Esophagus squamous epithelium (tissue), 5 donors: ENCODE results near the gene MTFR1L. TPM values are rescaled to one million over a fixed set of nuclear protein-coding genes. Genes with fewer than 3 reads are reported as not detected.
"Not testable (repeated sequence)": the region's sequence is repeated elsewhere in the genome, so short reads cannot be mapped to it uniquely, and the experiment has no call there.

ENCODE experiments used
- DNase-seq: peaks from one replicate; lab custom pipeline; 2025; lab: John Stamatoyannopoulos, UW
- H3K27ac ChIP-seq, 4 donors: fragments of 200-600 bp; sonication (generic); one replicate each; pipeline ENCODE4 v1.5.1; 2016 to 2019; ENCODE audit warnings: mild to moderate bottlenecking in 1 of 4
- H3K27me3 ChIP-seq, 4 donors: fragments of 200-600 bp; sonication (generic); 1 replicate in 3 of 4; 2 replicates in 1 of 4; pipeline versions ENCODE4 v1.5.1 to v1.6.0; 2017 to 2021; ENCODE audit warnings: antibody characterized with exemption in 1 of 4
- H3K36me3 ChIP-seq, 3 donors: fragments of 200-600 bp; sonication (generic); one replicate each; pipeline ENCODE4 v1.5.1; 2016 to 2019
- H3K4me1 ChIP-seq, 3 donors: fragments of 200-600 bp; sonication (generic); one replicate each; pipeline ENCODE4 v1.5.1; 2017 to 2019
- H3K4me3 ChIP-seq, 4 donors: fragments of 200-600 bp; sonication (generic); 1 replicate in 3 of 4; 2 replicates in 1 of 4; pipeline ENCODE4 v1.5.1; 2016 to 2019; ENCODE audit warnings: mild to moderate bottlenecking in 2 of 4, moderate library complexity in 1 of 4
- H3K9me3 ChIP-seq, 3 donors: fragments of 200-600 bp; sonication (generic); one replicate each; pipeline ENCODE4 v1.5.1; 2016 to 2019
- CTCF ChIP-seq, 6 experiments: fragments of 450-650 bp in 4 of 6; fragments of 200-600 bp in 2 of 6; sonication (generic) in 2 of 6; IDR thresholded peaks; one replicate each; pipeline ENCODE4 v1.5.1; 2016 to 2019; ENCODE audit warnings: antibody characterized with exemption in 6 of 6, mild to moderate bottlenecking in 4 of 6, moderate library complexity in 4 of 6
- POLR2A ChIP-seq, 4 donors: fragments of 450-650 bp; IDR thresholded peaks; one replicate each; pipeline ENCODE4 v1.6.1; 2017; ENCODE audit warnings: antibody characterized with exemption in 4 of 4, mild to moderate bottlenecking in 4 of 4, moderate library complexity in 3 of 4
- WGBS, 2 donors: methylation state at CpG; one replicate each; pipeline ENCODE4 v1.1.5; 2018; 5-methylcytosine and 5-hydroxymethylcytosine counted together
- intact Hi-C: fragments of 100-400 bp; cut with DNase I; formaldehyde crosslinking; loops from one replicate; pipeline ENCODE4 v1.15.0; 2022
- total RNA-seq, 4 donors: library from RNA; depleted of rRNA; stranded (reverse); fragments of >200 nt; gene quantifications; one replicate each; pipeline ENCODE4 v1.1.0, GENCODE V29; 2016
- donor health status: DM: yes; HTN: yes; CAD: no.

The MTFR1L gene
- total RNA-seq, 4 donors from 2014 or later, result 24.4 to 53.8 (median 28.3) TPM

DNA sequence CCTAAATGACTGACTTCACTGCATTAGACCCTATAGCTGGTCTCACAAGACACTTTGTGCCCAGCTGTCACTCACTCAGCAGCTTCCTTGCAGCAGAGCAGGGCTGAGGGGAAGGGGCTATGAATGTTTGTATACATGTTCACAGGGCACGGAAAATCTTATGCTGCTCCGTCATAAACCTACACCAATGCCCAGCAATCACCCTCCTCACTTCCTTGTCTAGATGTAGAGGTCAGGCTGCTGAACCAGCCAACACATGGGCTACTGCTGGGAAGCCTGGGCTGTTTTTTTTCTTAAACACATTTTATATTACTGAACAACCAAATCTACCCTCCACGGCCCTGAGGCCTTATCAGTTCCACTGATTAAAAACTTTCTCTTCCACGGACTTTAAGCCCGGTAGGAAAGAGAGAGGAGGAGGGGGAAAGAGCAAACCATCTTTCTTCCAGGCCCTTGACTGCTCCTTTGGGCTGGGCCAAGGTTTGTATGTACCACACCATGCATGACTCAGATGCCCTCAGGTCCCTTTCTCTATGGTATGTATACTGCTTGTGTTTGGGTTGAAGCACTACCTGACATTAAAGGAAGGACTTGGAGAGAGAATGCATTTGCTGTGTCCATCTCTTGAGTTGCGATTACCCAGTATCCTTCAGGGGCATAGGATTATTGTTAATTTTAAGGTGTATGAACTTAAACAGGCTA lies 12.7 kb downstream of the MTFR1L start:
- intact Hi-C loops, result no loop called here
- no peak for DNase-seq
- H3K27ac ChIP-seq, result no peak overlapping the region
- peaks cover 0 to 7% (median 0%) of the 10 kb centered on the region in 3 donors for H3K4me1 ChIP-seq
- no peaks in the 10 kb centered on the region for H3K9me3 ChIP-seq
- no peak for TF ChIP-seq POLR2A (IDR thresholded peaks at IDR 0.05)
- no peaks in the 10 kb centered on the region for H3K27me3 ChIP-seq
- H3K4me3 ChIP-seq, result no peak overlapping the region
- peaks cover 15 to 84% (median 44%) of the 10 kb centered on the region in 3 donors for H3K36me3 ChIP-seq
- 74 to 78% methylated on average over 6 of the region's 6 CpGs for WGBS, 2 donors

DNA sequence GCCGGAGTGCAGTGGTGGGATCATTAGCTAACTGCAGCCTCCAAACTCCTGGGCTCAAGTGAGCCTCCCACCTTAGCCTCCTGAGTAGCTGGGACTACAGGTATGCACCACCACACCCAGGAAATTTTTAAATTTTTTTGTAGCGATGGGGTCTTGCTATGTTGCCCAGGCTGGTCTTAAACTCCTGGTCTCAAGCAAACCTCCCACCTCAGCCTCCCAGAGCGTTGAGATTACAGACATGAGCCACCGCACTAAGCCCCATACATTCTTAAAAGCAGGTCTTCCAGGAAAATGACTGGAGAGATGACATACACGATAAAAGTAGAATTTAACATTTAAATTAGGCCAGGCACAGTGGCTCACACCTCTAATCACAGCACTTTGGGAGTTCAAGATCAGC lies 13.4 kb downstream of the MTFR1L start:
- H3K4me3 ChIP-seq, result no peak overlapping the region
- TF ChIP-seq POLR2A (IDR thresholded peaks at IDR 0.05) (no peak), CTCF (IDR thresholded peaks at IDR 0.05) (no peak)
- H3K36me3 ChIP-seq, result peaks cover 15 to 77% (median 39%) of the 10 kb centered on the region in 3 donors
- intact Hi-C loops, result no loop called here
- WGBS, 2 donors, result 89 to 92% methylated on average over 3 to 5 of the region's 5 CpGs
- no peaks in the 10 kb centered on the region for H3K9me3 ChIP-seq
- peaks cover 0 to 7% (median 0%) of the 10 kb centered on the region in 3 donors for H3K4me1 ChIP-seq
- H3K27ac ChIP-seq, result no peak overlapping the region
- H3K27me3 ChIP-seq, result no peaks in the 10 kb centered on the region
- no peak for DNase-seq

GRCh38 chr1:25834894-25835293 lies 15.1 kb downstream of the MTFR1L start:
- Histone ChIP-seq H3K9me3 (no peaks in the 10 kb centered on the region), H3K27me3 (no peaks in the 10 kb centered on the region), H3K4me1 (peaks cover 0 to 7% (median 0%) of the 10 kb centered on the region in 3 donors), H3K27ac (no peak overlapping the region), H3K4me3 (no peak overlapping the region), H3K36me3 (peaks cover 6 to 60% (median 28%) of the 10 kb centered on the region in 3 donors)
- TF ChIP-seq POLR2A (IDR thresholded peaks at IDR 0.05) (no peak), CTCF (IDR thresholded peaks at IDR 0.05) (no peak)
- no peak for DNase-seq
- 55 to 61% methylated on average over 2 to 3 of the region's 3 CpGs for WGBS, 2 donors
- intact Hi-C loops, result no loop called here

GRCh38 chr1:25836695-25837094 lies 16.9 kb downstream of the MTFR1L start:
- TF ChIP-seq POLR2A (IDR thresholded peaks at IDR 0.05) (no peak), CTCF (IDR thresholded peaks at IDR 0.05) (no peak)
- DNase-seq, result no peak
- 75 to 89% methylated on average over 3 of the region's 3 CpGs for WGBS, 2 donors
- intact Hi-C loops, result no loop called here
- Histone ChIP-seq H3K27ac (no peak overlapping the region), H3K9me3 (no peaks in the 10 kb centered on the region), H3K4me1 (peaks cover 0 to 7% (median 0%) of the 10 kb centered on the region in 3 donors), H3K27me3 (no peaks in the 10 kb centered on the region), H3K4me3 (no peak overlapping the region), H3K36me3 (peaks cover 0 to 42% (median 21%) of the 10 kb centered on the region in 3 donors)

DNA sequence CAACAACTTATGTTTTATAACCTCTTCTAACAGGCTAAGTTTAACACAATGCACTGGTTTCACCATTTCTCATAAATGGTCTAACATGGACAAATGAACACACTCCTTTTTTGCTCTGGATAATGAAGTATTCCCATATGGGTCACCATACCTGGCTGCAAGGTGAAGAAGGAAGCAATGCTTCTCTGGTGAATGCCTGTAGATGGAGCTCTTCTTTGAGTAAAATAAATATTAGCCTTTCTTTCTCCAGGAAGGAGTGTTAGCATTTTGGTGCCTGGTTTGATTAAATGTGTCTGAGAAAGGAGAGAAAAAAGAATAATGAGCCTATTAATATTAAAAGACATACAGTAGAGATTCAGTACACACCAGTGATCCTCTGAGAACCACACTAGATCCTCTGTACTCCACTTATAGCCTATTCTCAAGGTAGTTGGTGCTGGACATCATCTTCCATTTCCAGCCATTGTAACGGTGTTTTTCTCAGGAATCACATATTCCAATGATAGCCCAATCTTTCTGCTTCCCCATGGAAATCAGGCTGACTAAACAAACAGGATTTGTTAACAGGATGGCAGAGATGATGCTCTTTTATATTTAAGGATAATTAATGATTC lies 17.6 kb downstream of the MTFR1L start:
- Histone ChIP-seq H3K9me3 (no peaks in the 10 kb centered on the region), H3K4me3 (no peak overlapping the region), H3K4me1 (peaks cover 0 to 7% (median 0%) of the 10 kb centered on the region in 3 donors), H3K36me3 (peaks cover 0 to 35% (median 14%) of the 10 kb centered on the region in 3 donors), H3K27me3 (no peaks in the 10 kb centered on the region), H3K27ac (no peak overlapping the region)
- WGBS, 2 donors, result 71 to 81% methylated on average over 1 of the region's 1 CpG
- DNase-seq, result no peak
- intact Hi-C loops, result no loop called here
- TF ChIP-seq CTCF (IDR thresholded peaks at IDR 0.05), result peak in 5 of 6 experiments; percentile 25 to 59 (median 34)
- TF ChIP-seq POLR2A (IDR thresholded peaks at IDR 0.05), result no peak

DNA sequence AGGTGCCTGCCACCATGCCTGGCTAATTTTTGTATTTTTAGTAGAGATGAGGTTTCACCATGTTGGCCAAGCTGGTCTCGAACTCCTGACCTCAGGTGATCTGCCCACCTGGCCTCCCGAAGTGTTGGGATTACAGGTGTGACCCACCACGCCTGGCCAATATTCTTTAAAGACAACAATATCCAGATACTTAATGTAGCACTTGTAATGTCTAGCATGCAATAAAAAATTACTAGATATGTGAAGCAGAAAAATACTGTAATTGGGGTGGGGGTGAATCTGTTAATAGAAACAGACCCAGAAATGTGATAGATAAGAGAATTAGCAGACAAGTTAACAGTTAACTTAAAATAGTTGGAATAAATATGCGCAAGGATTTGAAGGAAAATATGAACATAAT lies 20.1 kb downstream of the MTFR1L start:
- H3K4me1 ChIP-seq, H3K27ac ChIP-seq, H3K4me3 ChIP-seq, H3K9me3 ChIP-seq, DNase-seq, H3K27me3 ChIP-seq, intact Hi-C loops: not testable (repeated sequence)
- peaks cover 0 to 11% (median 0%) of the 10 kb centered on the region in 3 donors for H3K36me3 ChIP-seq
- 86 to 100% methylated on average over 3 to 4 of the region's 4 CpGs for WGBS, 2 donors
